Naive thymus-derived CD4-positive, alpha-beta T cell (primary cell): ENCODE results near the gene TOB1. TPM values are rescaled to one million over a fixed set of nuclear protein-coding genes. Genes with fewer than 3 reads are reported as not detected.

ENCODE experiments used
- ATAC-seq: fragments of 150-1000 bp; cut with Tn5 transposase; 2 replicates; pipeline ENCODE4 v1.10.0; 2021; ENCODE audit warnings: mild to moderate bottlenecking, moderate library complexity
- CTCF ChIA-PET: fragments of 350-600 bp; sonication (Branson Sonifier 250); formaldehyde crosslinking; loops from one replicate; lab custom pipeline; 2021; ENCODE audit warnings: antibody characterized with exemption; lab: Charles Lee
- POLR2A ChIA-PET: fragments of 350-600 bp; sonication (Branson Sonifier 250); formaldehyde crosslinking; loops from one replicate; lab custom pipeline; 2021; ENCODE audit warnings: antibody characterized with exemption, inconsistent platforms; lab: Charles Lee
- DNase-seq, 9 donors: peaks; one replicate each; pipeline versions ENCODE4 v3.0.0 to v3.0.0-alpha.2; 2020 to 2022; ENCODE audit warnings: mixed read lengths in 1 of 9
- H3K27ac ChIP-seq: one replicate; pipeline ENCODE4 v1.7.0; 2013; ENCODE audit warnings: mild to moderate bottlenecking, low read depth, low read length, moderate library complexity
- H3K27me3 ChIP-seq, 2 donors: one replicate each; pipeline ENCODE4 v1.7.0; 2013; ENCODE audit warnings: low read length in 2 of 2, mild to moderate bottlenecking in 2 of 2, moderate library complexity in 2 of 2; ENCODE audit not compliant: control insufficient read depth in 2 of 2, insufficient read depth in 2 of 2
- H3K36me3 ChIP-seq, 3 experiments: 1 replicate in 2 of 3; 2 replicates in 1 of 3; pipeline ENCODE4 v1.7.0; 2013; ENCODE audit warnings: low read length in 3 of 3, mild to moderate bottlenecking in 3 of 3, moderate library complexity in 1 of 3; ENCODE audit not compliant: insufficient read depth in 3 of 3, control insufficient read depth in 2 of 3
- H3K4me1 ChIP-seq, 2 donors: one replicate each; pipeline ENCODE4 v1.7.0; 2013; ENCODE audit warnings: low read length in 2 of 2, mild to moderate bottlenecking in 2 of 2, moderate library complexity in 1 of 2; ENCODE audit not compliant: control insufficient read depth in 2 of 2, insufficient read depth in 2 of 2
- H3K4me3 ChIP-seq: 2 replicates; pipeline ENCODE4 v1.7.0; 2013; ENCODE audit warnings: mild to moderate bottlenecking, low read length
- H3K9me3 ChIP-seq, 3 experiments: 1 replicate in 2 of 3; 2 replicates in 1 of 3; pipeline ENCODE4 v1.7.0; 2013; ENCODE audit warnings: low read length in 3 of 3; ENCODE audit not compliant: control insufficient read depth in 2 of 3
- H3K27ac Mint-ChIP-seq, 9 donors: one replicate each; pipeline ENCODE4 v1.8.0; 2020 to 2022; ENCODE audit warnings: mixed read lengths in 9 of 9, mild to moderate bottlenecking in 8 of 9, moderate library complexity in 5 of 9, inconsistent platforms in 2 of 9
- H3K27me3 Mint-ChIP-seq, 5 donors: one replicate each; pipeline ENCODE4 v1.8.0; 2021 to 2022; ENCODE audit warnings: mixed read lengths in 5 of 5, mild to moderate bottlenecking in 1 of 5
- H3K36me3 Mint-ChIP-seq, 5 donors: one replicate each; pipeline ENCODE4 v1.8.0; 2020 to 2022; ENCODE audit warnings: mixed read lengths in 5 of 5, mild to moderate bottlenecking in 3 of 5, inconsistent platforms in 1 of 5
- H3K4me1 Mint-ChIP-seq, 7 donors: one replicate each; pipeline ENCODE4 v1.8.0; 2020 to 2022; ENCODE audit warnings: mixed read lengths in 7 of 7, mild to moderate bottlenecking in 3 of 7, inconsistent platforms in 1 of 7
- H3K4me3 Mint-ChIP-seq, 10 donors: one replicate each; pipeline ENCODE4 v1.8.0; 2020 to 2022; ENCODE audit warnings: mild to moderate bottlenecking in 10 of 10, mixed read lengths in 10 of 10, moderate library complexity in 6 of 10, inconsistent platforms in 2 of 10
- H3K9me3 Mint-ChIP-seq, 11 donors: one replicate each; pipeline ENCODE4 v1.8.0; 2020 to 2022; ENCODE audit warnings: mixed read lengths in 11 of 11, mild to moderate bottlenecking in 4 of 11, inconsistent platforms in 1 of 11, moderate library complexity in 1 of 11
- intact Hi-C, 2 donors: fragments of 100-400 bp; cut with micrococcal nuclease; formaldehyde crosslinking; loops; one replicate each; pipeline ENCODE4 v1.15.1; 2023
- polyA plus RNA-seq, 2 donors: library from polyadenylated mRNA; unstranded; fragments of 300-500 nt; fragmentation: Illumina TruSeq; gene quantifications; one replicate each; pipeline ENCODE4 v1.2.3, GENCODE V29; 2021
- total RNA-seq, 6 experiments: library from RNA in 5 of 6; stranded (reverse) in 5 of 6; gene quantifications; 1 replicate in 5 of 6; 2 replicates in 1 of 6; pipeline ENCODE4 v1.2.3 and lab custom pipeline; 2021 to 2026

Gene TOB1
- total and polyA plus RNA-seq, 7 experiments from 2014 or later, result 27.9 to 261 (median 131) TPM

DNA sequence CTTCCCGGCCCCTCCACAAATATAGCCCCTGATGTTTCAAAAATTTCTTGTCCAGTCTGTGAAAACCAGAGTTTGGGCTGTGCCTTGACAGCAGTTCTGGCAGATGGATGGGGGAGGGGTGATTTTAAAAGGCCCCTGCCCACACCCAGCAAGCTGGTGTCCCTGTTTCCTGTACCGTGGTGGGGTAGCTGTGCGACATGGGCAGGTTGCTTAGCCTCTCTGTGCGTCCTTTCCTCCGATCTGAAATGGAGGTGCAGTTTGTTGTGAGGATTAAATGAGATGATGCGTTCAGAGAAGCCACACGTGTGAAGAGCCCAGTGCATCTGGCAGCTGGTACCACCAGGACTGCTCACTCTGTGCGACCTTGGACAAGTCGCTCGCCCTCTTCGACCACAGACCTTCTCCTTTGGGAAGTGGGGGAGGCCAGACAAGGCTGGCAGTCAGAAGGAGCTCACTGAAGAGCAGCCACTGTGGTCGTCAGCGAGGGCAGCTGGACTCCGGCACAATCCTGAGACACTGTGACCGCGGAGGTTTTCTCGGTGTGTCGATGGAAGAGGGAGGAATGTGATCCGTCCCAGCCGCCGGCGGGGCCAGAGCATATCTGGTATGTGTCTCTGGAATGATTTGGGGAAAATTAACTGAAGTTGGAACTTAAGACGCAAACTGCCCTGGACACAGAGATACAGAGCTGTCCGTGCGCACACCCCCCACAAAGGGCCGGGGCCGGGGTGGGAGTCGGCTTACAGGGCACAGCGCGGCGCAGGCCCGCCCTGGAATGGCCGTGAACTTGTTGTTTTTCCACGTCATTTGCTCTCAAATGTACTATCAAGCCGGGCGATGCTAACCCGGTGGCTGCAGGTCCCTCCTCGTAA, 31.5 kb downstream of the TOB1 start:
- no peak overlapping the region for H3K27ac ChIP-seq
- Mint-ChIP-seq H3K4me1 (peaks cover 0 to 4% (median 3%) of the 10 kb centered on the region in 7 donors), H3K27me3 (peaks cover 0 to 23% (median 10%) of the 10 kb centered on the region in 5 donors), H3K36me3 (no peaks in the 10 kb centered on the region), H3K9me3 (no peaks in the 10 kb centered on the region), H3K4me3 (no peak overlapping the region), H3K27ac (no peak overlapping the region)
- DNase-seq (no peak), ATAC-seq (no peak)
- no peaks in the 10 kb centered on the region for H3K4me1 ChIP-seq
- ChIA-PET CTCF (no interaction called here), POLR2A (no interaction called here)
- intact Hi-C loops, result no loop called here
- no peaks in the 10 kb centered on the region for H3K36me3 ChIP-seq
- H3K4me3 ChIP-seq, result no peak overlapping the region
- H3K27me3 ChIP-seq, result no peaks in the 10 kb centered on the region
- H3K9me3 ChIP-seq, result no peaks in the 10 kb centered on the region

DNA sequence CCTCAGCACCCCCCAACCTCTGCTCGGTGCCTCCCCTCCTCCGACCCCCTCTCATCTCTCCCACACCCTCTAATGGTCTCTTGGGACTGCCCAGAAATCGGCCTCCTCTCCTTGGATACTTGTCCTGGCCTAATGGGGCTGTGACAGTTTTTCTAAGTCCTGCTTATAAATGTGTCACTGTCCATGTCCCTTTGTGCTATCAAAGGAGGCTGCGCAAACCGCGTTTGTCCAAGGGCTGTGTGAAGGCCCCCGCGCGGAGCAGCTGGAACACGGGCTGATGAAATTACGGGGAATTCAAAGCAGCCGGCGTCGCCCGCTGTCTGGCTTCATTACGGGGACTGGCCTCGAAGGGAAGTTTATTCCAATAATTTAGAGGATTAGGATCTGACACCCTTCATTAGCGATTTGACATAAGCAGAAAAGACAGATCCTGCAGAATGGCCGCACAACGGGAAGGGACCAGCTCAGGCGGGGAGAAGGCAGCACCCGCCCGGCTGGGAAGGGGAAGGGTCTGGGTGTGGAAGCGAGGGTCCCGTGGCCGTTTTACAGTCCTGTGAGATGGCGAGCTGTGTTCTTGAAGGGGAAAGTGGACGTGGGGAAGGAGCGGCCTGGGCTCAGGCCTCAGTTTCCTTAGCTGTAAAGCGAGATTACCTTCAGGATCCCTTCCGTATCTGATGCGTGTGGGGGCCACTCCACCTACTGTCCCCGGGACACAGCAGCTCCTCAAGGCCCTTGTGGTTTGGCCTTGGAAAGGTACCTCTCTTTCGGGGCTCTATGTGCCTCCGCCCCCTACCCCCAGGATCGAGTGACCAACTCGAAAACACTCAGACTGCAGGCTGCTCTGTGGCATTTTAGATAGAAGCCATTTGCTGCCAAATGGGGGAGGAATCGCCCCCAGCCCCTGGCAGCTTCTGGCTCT, 32.4 kb downstream of the TOB1 start:
- H3K36me3 Mint-ChIP-seq, result no peaks in the 10 kb centered on the region
- DNase-seq (no peak), ATAC-seq (no peak)
- intact Hi-C loops, result no loop called here
- H3K9me3 Mint-ChIP-seq, result no peaks in the 10 kb centered on the region
- H3K4me3 Mint-ChIP-seq, result no peak overlapping the region
- no peak overlapping the region for H3K27ac Mint-ChIP-seq
- POLR2A ChIA-PET, result no interaction called here
- no peaks in the 10 kb centered on the region for H3K36me3 ChIP-seq
- H3K4me1 ChIP-seq, result no peaks in the 10 kb centered on the region
- H3K4me3 ChIP-seq, result no peak overlapping the region
- H3K27me3 ChIP-seq, result no peaks in the 10 kb centered on the region
- CTCF ChIA-PET, result interaction anchor here (0.7 to 0.9 kb wide), 2 partner anchors 53 to 258 kb away, joined by 3 read pairs; no protein-coding TSS in a partner anchor
- H3K9me3 ChIP-seq, result no peaks in the 10 kb centered on the region
- peaks cover 0 to 23% (median 10%) of the 10 kb centered on the region in 5 donors for H3K27me3 Mint-ChIP-seq
- no peak overlapping the region for H3K27ac ChIP-seq
- peaks cover 0 to 4% (median 3%) of the 10 kb centered on the region in 7 donors for H3K4me1 Mint-ChIP-seq

GRCh38 chr17:50832864-50833381, 33.2 kb downstream of the TOB1 start:
- DNase-seq (no peak), ATAC-seq (no peak)
- no peaks in the 10 kb centered on the region for H3K9me3 Mint-ChIP-seq
- intact Hi-C loops, result no loop called here
- H3K9me3 ChIP-seq, result no peaks in the 10 kb centered on the region
- no peaks in the 10 kb centered on the region for H3K27me3 ChIP-seq
- H3K36me3 Mint-ChIP-seq, result no peaks in the 10 kb centered on the region
- no peak overlapping the region for H3K27ac Mint-ChIP-seq
- peaks cover 0 to 4% (median 3%) of the 10 kb centered on the region in 7 donors for H3K4me1 Mint-ChIP-seq
- no peaks in the 10 kb centered on the region for H3K4me1 ChIP-seq
- H3K27ac ChIP-seq, result no peak overlapping the region
- H3K4me3 Mint-ChIP-seq, result no peak overlapping the region
- H3K36me3 ChIP-seq, result no peaks in the 10 kb centered on the region
- H3K4me3 ChIP-seq, result no peak overlapping the region
- ChIA-PET POLR2A (no interaction called here), CTCF (interaction anchor here (0.7 to 0.9 kb wide), 2 partner anchors 53 to 259 kb away, joined by 3 read pairs; no protein-coding TSS in a partner anchor)
- peaks cover 0 to 23% (median 10%) of the 10 kb centered on the region in 5 donors for H3K27me3 Mint-ChIP-seq

- no peaks in the 10 kb centered on the region for H3K36me3 ChIP-seq
- H3K27ac ChIP-seq, result no peak overlapping the region
- intact Hi-C loops, result no loop called here
- no peaks in the 10 kb centered on the region for H3K9me3 ChIP-seq
- Mint-ChIP-seq H3K4me3 (no peak overlapping the region), H3K27me3 (peaks cover 0 to 23% (median 10%) of the 10 kb centered on the region in 5 donors), H3K27ac (no peak overlapping the region), H3K9me3 (no peaks in the 10 kb centered on the region), H3K4me1 (peaks cover 0 to 4% (median 3%) of the 10 kb centered on the region in 7 donors), H3K36me3 (no peaks in the 10 kb centered on the region)
- H3K27me3 ChIP-seq, result no peaks in the 10 kb centered on the region
- no peak overlapping the region for H3K4me3 ChIP-seq
- H3K4me1 ChIP-seq, result no peaks in the 10 kb centered on the region
- POLR2A ChIA-PET, result no interaction called here
- CTCF ChIA-PET, result interaction anchor here (0.9 kb wide), 1 partner anchor 52 kb away, joined by 3 read pairs; no protein-coding TSS in a partner anchor
- ATAC-seq, result no peak
- no peak for DNase-seq
Measured at GRCh38 chr17:50832267-50832863, 33.8 kb downstream of the TOB1 start.

GRCh38 chr17:50831471-50831928, 34.7 kb downstream of the TOB1 start:
- Histone ChIP-seq H3K4me1 (no peaks in the 10 kb centered on the region), H3K27me3 (no peaks in the 10 kb centered on the region), H3K4me3 (no peak overlapping the region), H3K27ac (no peak overlapping the region), H3K36me3 (no peaks in the 10 kb centered on the region), H3K9me3 (no peaks in the 10 kb centered on the region)
- DNase-seq (no peak), ATAC-seq (no peak)
- peaks cover 0 to 23% (median 11%) of the 10 kb centered on the region in 5 donors for H3K27me3 Mint-ChIP-seq
- intact Hi-C loops, result no loop called here
- H3K36me3 Mint-ChIP-seq, result no peaks in the 10 kb centered on the region
- H3K9me3 Mint-ChIP-seq, result no peaks in the 10 kb centered on the region
- ChIA-PET POLR2A (no interaction called here), CTCF (no interaction called here)
- H3K4me1 Mint-ChIP-seq, result peaks cover 0 to 4% (median 3%) of the 10 kb centered on the region in 7 donors
- H3K4me3 Mint-ChIP-seq, result no peak overlapping the region
- H3K27ac Mint-ChIP-seq, result no peak overlapping the region

GRCh38 chr17:50830994-50831393, 35.2 kb downstream of the TOB1 start:
- ATAC-seq (no peak), DNase-seq (no peak)
- ChIA-PET CTCF (no interaction called here), POLR2A (no interaction called here)
- no peak overlapping the region for H3K27ac ChIP-seq
- H3K4me1 ChIP-seq, result no peaks in the 10 kb centered on the region
- H3K4me3 Mint-ChIP-seq, result no peak overlapping the region
- no peaks in the 10 kb centered on the region for H3K9me3 ChIP-seq
- H3K4me1 Mint-ChIP-seq, result peaks cover 0 to 4% (median 3%) of the 10 kb centered on the region in 7 donors
- intact Hi-C loops, result no loop called here
- H3K27me3 ChIP-seq, result no peaks in the 10 kb centered on the region
- no peaks in the 10 kb centered on the region for H3K36me3 Mint-ChIP-seq
- peaks cover 0 to 20% (median 13%) of the 10 kb centered on the region in 5 donors for H3K27me3 Mint-ChIP-seq
- H3K4me3 ChIP-seq, result no peak overlapping the region
- no peak overlapping the region for H3K27ac Mint-ChIP-seq
- H3K9me3 Mint-ChIP-seq, result no peaks in the 10 kb centered on the region
- H3K36me3 ChIP-seq, result no peaks in the 10 kb centered on the region
